BJ (cell line): ENCODE data around the gene ARHGAP30. TPM values are rescaled to one million over a fixed set of nuclear protein-coding genes. Genes with fewer than 3 reads are reported as not detected.
A peak's percentile ranks its signal among the peaks of the same experiment; 100 is the strongest.

Source experiments
- CTCF ChIA-PET: fragments of 350-600 bp; formaldehyde crosslinking; extraction: SDS; loops from one replicate; lab custom pipeline; 2021; ENCODE audit warnings: antibody characterized with exemption, inconsistent platforms; lab: Yijun Ruan, JAX
- POLR2A ChIA-PET: fragments of 300-600 bp; sonication (Branson Sonifier 250); formaldehyde crosslinking; extraction: SDS; loops from one replicate; lab custom pipeline; 2021; ENCODE audit warnings: antibody characterized with exemption; lab: Charles Lee
- DNase-seq: peaks from one replicate; pipeline ENCODE4 v3.0.0-alpha.2; 2011; ENCODE audit warnings: low read depth
- H3K27me3 ChIP-seq: 2 replicates; pipeline ENCODE4 v1.6.0; 2011; ENCODE audit warnings: low read length; ENCODE audit not compliant: control insufficient read depth, insufficient read depth
- H3K36me3 ChIP-seq: 2 replicates; pipeline ENCODE4 v1.5.1; 2011; ENCODE audit warnings: low read length; ENCODE audit not compliant: control insufficient read depth, insufficient read depth
- H3K4me3 ChIP-seq: 2 replicates; pipeline ENCODE4 v1.5.1; 2011; ENCODE audit warnings: low read depth, mild to moderate bottlenecking, control low read depth, low read length
- polyA plus RNA-seq: library from polyadenylated mRNA; depleted of rRNA; stranded (reverse); fragments of >200 nt; gene quantifications from 2 replicates; pipeline ENCODE4 v1.2.3, GENCODE V29; 2011
- TF ChIP-seq, protein P1 (sequence below): IDR thresholded peaks from 2 replicates; pipeline ENCODE4 v1.5.1; 2011; ENCODE audit warnings: low read depth, mild to moderate bottlenecking, control low read depth, inconsistent platforms, low read length, moderate library complexity; ENCODE audit not compliant: insufficient read depth

Gene ARHGAP30
- polyA plus RNA-seq, 1 experiment = not detected

DNA sequence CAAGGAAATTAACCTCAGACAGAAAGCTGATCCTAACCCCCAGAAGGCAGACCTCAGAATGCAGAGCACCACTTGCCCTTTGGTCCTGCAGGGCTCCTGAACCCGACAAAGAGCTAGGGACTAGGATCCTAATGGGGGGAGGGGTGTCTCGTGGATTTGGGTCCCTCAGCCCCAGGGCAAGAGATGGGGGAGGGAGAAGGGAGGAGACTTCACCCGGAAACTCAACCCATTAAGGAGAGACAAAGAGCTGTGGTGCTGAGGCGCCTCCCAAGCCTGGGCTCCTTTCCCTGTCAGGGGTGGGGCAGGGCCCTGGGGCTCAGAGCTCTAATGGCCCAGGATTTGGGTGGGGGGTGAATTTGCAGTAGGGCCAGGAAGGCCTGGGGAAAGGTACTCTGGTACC is 16.8 kb upstream of the ARHGAP30 start:
- DNase-seq = no peak
- CTCF ChIA-PET = interaction anchor here (7.5 kb wide), 1 partner anchor 10 kb away, joined by 80 read pairs; the partner anchor contains the start of gene KLHDC9
- H3K4me3 ChIP-seq = no peak overlapping the region
- POLR2A ChIA-PET = no interaction called here
- no peaks in the 10 kb centered on the region for H3K36me3 ChIP-seq
- TF ChIP-seq, protein P1, sequence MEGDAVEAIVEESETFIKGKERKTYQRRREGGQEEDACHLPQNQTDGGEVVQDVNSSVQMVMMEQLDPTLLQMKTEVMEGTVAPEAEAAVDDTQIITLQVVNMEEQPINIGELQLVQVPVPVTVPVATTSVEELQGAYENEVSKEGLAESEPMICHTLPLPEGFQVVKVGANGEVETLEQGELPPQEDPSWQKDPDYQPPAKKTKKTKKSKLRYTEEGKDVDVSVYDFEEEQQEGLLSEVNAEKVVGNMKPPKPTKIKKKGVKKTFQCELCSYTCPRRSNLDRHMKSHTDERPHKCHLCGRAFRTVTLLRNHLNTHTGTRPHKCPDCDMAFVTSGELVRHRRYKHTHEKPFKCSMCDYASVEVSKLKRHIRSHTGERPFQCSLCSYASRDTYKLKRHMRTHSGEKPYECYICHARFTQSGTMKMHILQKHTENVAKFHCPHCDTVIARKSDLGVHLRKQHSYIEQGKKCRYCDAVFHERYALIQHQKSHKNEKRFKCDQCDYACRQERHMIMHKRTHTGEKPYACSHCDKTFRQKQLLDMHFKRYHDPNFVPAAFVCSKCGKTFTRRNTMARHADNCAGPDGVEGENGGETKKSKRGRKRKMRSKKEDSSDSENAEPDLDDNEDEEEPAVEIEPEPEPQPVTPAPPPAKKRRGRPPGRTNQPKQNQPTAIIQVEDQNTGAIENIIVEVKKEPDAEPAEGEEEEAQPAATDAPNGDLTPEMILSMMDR = no peak
- no peaks in the 10 kb centered on the region for H3K27me3 ChIP-seq

DNA sequence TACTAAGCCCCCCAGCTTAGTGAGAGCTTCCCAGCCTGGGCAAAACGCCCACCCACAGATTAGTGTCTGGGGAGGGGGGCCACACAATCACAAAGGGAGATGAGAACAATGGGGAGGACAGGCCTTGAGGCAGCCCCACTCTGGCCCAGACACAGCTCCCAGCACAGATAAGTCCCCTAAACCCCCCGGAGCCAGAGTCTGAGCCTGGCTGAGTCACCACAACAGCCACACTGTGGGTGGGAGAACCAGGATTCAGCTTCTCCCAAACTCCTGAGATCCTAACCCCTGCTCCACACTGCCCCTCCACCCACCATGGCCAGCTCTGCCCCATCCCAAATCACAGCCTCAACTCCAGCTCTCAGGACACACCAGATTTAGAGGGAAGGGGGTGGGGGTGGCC is 15.5 kb upstream of the ARHGAP30 start:
- CTCF ChIA-PET = interaction anchor here (1.6 to 7.5 kb wide), 3 partner anchors 12 to 43 kb away, joined by 3 to 80 read pairs (median 6); partner anchors contain the start of gene KLHDC9
- no peaks in the 10 kb centered on the region for H3K27me3 ChIP-seq
- H3K4me3 ChIP-seq = no peak overlapping the region
- POLR2A ChIA-PET = no interaction called here
- DNase-seq = no peak
- no peaks in the 10 kb centered on the region for H3K36me3 ChIP-seq
- TF ChIP-seq, protein P1 = no peak

DNA sequence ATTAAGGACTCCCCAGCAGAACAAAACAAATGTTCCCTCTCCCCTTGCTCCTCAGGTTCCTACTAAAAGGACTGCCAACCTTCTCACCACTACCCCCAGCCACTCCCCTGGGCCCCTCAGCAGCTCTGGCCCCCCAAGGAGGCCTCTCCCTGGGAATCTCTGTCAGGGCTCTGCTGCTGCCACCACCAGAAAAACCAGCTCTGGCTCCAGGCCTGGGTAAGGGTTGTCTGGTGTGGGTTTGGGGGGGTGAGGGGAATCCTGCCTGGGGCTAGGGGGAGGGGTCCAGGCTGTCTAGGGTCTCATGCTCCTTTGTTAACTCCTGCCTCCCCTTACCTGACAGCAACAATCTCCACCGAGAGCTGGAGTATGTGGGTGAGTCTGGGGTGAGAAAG is 14.9 kb upstream of the ARHGAP30 start:
- Histone ChIP-seq H3K4me3 (no peak overlapping the region), H3K27me3 (no peaks in the 10 kb centered on the region), H3K36me3 (no peaks in the 10 kb centered on the region)
- DNase-seq = no peak
- ChIA-PET CTCF (interaction anchor here (1.6 to 7.5 kb wide), 3 partner anchors 12 to 43 kb away, joined by 3 to 80 read pairs (median 6); partner anchors contain the start of gene KLHDC9), POLR2A (no interaction called here)
- TF ChIP-seq, protein P1 = no peak

DNA sequence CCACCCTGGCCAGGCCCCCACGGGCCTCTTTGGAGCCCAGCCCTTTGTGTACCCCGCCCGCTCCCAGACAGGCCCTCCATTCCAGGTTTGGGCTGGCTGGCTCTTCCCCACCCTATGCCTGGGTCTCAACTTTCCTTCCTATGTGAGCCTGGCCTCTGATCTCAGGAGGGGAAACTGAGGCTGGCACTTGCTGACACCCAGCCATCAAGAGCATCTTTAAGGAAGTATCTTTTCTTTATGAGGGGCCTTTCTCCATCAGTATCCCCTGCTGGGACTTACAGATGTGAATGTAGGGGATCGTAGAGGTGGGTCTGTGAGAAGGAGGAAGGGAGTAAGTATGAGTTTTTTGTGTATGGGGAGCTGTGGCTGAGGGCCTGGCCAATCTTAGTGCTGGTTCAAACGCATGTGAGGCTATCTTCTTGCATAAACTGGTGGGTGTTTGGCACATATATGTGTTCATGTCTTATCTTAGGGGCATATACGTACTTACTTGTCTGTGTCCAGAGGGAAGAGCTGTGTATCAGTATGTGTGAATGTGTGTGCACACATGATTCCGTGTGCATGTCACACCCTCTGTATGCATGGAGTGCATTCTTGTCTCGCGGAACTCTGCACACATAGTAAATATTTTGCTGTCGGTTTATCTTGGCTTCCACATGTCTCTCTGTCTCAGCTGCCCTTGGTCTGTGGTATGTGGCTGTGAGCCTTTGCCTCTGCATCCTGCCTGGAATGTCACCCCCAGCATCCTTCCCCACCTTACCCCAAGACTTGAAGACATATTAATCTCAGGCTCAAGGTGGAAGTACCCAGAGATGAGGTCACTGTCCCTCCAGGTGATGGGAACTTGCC is 14.3 kb upstream of the ARHGAP30 start:
- ChIA-PET CTCF (interaction anchor here (0.8 to 7.5 kb wide), 5 partner anchors 12 to 44 kb away, joined by 3 to 80 read pairs (median 3); partner anchors contain the start of gene KLHDC9), POLR2A (no interaction called here)
- TF ChIP-seq, protein P1 = no peak
- H3K27me3 ChIP-seq = no peaks in the 10 kb centered on the region
- H3K4me3 ChIP-seq = no peak overlapping the region
- no peak for DNase-seq
- no peaks in the 10 kb centered on the region for H3K36me3 ChIP-seq

DNA sequence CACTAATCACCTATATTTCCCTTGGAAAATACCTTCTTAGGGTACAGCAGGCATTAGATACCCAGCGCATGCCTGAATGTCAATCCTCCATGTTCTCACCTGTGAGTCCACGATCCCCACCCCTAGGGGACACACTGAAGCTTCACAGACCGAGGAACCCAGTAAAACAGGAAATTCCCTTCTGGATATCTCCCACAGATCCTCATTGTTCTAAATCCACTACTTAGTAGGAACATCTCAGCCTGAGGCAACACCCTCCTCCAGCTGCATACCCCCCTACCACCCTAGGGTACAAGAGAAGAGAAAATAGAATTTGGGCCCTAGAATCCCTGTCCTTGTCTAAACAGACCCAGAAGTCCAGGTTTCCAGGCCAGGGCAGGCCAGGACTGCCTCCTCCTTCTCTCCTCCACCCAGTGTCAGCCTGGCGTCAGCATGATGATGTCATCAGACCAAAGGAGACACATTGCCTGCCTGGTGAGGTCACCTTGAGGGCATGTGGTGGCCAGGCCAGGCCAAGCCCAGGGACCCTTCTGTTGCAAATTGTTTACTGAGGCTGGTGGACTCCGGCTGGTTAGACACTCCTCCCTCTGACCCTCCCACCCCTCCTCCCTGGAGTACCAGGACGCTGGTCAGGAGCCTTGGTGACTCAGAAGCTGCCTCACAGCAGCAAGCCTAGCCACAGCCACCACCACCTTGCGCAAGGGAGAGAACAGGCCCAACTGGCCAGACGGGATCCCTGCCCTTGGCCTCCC is 13.5 kb upstream of the ARHGAP30 start:
- ChIA-PET POLR2A (no interaction called here), CTCF (interaction anchor here (0.8 to 7.5 kb wide), 3 partner anchors 12 to 43 kb away, joined by 3 to 80 read pairs (median 3); partner anchors contain the start of gene KLHDC9)
- H3K27me3 ChIP-seq = no peaks in the 10 kb centered on the region
- TF ChIP-seq, protein P1 = no peak
- no peak overlapping the region for H3K4me3 ChIP-seq
- peak; percentile 63 for DNase-seq
- no peaks in the 10 kb centered on the region for H3K36me3 ChIP-seq
